Omental fat pad (tissue), 4 donors: Measurements from ENCODE around the gene ROMO1. TPM values are rescaled to one million over a fixed set of nuclear protein-coding genes. Genes with fewer than 3 reads are reported as not detected.
"Not testable (repeated sequence)": the region's sequence is repeated elsewhere in the genome, so short reads cannot be mapped to it uniquely, and the experiment has no call there.

Experiments
- ATAC-seq: fragments of 150-250 bp; one replicate; pipeline ENCODE4 v1.9.1; 2016; ENCODE audit warnings: mild to moderate bottlenecking, moderate library complexity; ENCODE audit not compliant: low FRiP score
- DNase-seq: peaks from one replicate; pipeline ENCODE4 v3.0.0-alpha.2; 2019; ENCODE audit warnings: low spot score
- total RNA-seq, 4 donors: library from RNA; depleted of rRNA; stranded (reverse); fragments of >200 nt; gene quantifications; one replicate each; pipeline ENCODE4 v1.1.0, GENCODE V29; 2016
- TF ChIP-seq, protein P1 (sequence below), 3 donors: fragments of 450-650 bp; IDR thresholded peaks; one replicate each; pipeline ENCODE4 v1.5.1; 2016 to 2017; ENCODE audit warnings: antibody characterized with exemption in 3 of 3, mild to moderate bottlenecking in 3 of 3, moderate library complexity in 2 of 3

The ROMO1 gene
- total RNA-seq, 4 donors from 2014 or later: 160 to 364 (median 237) TPM

GRCh38 chr20:35711588-35712209 lies 12.5 kb downstream of the ROMO1 start:
- TF ChIP-seq, protein P1, sequence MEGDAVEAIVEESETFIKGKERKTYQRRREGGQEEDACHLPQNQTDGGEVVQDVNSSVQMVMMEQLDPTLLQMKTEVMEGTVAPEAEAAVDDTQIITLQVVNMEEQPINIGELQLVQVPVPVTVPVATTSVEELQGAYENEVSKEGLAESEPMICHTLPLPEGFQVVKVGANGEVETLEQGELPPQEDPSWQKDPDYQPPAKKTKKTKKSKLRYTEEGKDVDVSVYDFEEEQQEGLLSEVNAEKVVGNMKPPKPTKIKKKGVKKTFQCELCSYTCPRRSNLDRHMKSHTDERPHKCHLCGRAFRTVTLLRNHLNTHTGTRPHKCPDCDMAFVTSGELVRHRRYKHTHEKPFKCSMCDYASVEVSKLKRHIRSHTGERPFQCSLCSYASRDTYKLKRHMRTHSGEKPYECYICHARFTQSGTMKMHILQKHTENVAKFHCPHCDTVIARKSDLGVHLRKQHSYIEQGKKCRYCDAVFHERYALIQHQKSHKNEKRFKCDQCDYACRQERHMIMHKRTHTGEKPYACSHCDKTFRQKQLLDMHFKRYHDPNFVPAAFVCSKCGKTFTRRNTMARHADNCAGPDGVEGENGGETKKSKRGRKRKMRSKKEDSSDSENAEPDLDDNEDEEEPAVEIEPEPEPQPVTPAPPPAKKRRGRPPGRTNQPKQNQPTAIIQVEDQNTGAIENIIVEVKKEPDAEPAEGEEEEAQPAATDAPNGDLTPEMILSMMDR (IDR thresholded peaks at IDR 0.05): no peak
- DNase-seq (no peak), ATAC-seq (no peak)

DNA sequence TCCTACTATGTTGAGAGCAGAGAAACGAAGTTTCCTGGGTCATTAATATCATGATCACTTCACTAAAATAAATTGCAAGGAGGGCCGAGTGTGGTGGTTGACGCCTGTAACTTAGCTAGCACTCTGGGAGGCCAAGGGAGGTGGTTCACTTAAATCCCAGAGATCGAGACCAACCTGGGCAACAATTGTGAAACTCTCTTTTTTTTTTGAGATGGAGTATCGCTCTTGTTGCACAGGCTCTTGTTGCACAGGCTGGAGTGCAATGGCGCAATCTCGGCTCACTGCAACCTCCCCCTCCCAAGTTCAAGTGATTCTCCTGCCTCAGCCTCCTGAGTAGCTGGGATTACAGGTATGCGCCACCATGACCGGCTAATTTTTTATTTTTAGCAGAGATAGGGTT lies 13.9 kb downstream of the ROMO1 start:
- ATAC-seq, DNase-seq: not testable (repeated sequence)

GRCh38 chr20:35714127-35714526 lies 14.9 kb downstream of the ROMO1 start:
- ATAC-seq (no peak), DNase-seq (no peak)
- TF ChIP-seq, protein P1 (IDR thresholded peaks at IDR 0.05): no peak

DNA sequence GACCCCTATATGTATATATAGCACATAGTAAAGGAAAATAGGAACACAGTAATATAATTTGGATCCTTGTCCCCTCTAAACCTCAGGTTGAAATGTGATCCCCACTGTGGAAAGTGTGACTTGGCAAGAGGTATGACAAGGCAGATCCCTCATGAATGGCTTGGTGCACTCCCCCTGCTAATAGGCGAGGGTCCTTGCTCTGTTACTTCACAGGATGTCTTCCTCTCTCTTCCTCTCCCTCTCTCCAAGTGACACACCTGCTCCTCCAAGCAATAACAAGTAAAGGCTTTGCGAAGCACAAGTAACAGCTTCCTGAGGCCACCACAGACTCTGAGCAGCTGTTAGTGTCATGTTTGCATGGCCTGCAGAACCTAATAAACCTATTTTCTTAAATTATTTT lies 16.4 kb downstream of the ROMO1 start:
- DNase-seq (no peak), ATAC-seq (no peak)
- TF ChIP-seq, protein P1 (IDR thresholded peaks at IDR 0.05): no peak

DNA sequence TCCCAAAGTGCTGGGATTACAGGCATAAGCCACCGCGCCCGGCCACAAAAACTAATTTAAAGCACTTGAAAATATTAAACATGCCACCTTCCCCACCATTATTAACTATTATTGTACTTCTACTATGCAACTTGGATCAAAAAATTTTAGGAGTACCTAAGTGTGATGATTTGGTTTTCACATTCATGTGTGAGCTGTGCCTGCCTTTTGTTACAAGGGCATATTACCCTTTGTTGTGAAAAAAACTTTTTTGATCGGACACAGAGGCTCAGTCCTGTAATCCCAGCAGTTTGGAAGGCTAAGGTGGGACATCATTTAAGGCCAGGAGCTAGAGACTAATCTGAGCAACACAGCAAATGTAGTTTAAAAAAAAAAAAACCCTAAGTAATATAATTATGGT lies 17.1 kb downstream of the ROMO1 start:
- TF ChIP-seq, protein P1 (IDR thresholded peaks at IDR 0.05): no peak
- ATAC-seq: no peak
- DNase-seq: no peak

- DNase-seq, ATAC-seq: not testable (repeated sequence)
These were observed 19.1 kb downstream of the ROMO1 start for GRCh38 chr20:35718321-35718720.

GRCh38 chr20:35718972-35719635 lies 19.9 kb downstream of the ROMO1 start:
- ATAC-seq (no peak), DNase-seq (no peak)
- TF ChIP-seq, protein P1 (IDR thresholded peaks at IDR 0.05): no peak

DNA sequence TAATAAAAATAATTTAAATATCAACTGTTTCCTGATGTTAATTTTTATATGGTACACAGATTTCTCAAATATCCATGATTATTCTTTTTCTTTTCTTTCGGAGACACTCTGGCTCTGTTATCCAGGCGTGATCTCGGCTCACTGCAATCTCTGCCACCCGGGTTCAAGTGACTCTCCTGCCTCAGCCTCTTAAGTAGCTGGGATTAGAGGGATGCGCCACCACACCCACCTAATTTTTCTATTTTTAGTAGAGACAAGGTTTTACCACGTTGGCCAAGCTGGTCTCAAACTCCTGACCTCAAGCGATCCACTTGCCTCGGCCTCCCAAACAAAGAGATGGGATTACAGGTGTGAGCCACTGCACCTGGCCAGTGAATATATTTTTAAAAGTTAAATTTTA lies 20.5 kb downstream of the ROMO1 start:
- no peak for DNase-seq
- no peak for ATAC-seq
- TF ChIP-seq, protein P1 (IDR thresholded peaks at IDR 0.05): no peak
